Measurements from ENCODE around the gene GAPDH.
"Not testable (repeated sequence)": the region's sequence is repeated elsewhere in the genome, so short reads cannot be mapped to it uniquely, and the experiment has no call there.

- not testable (repeated sequence) for TF ChIP-seq CTCF, POLR2A (IDR thresholded peaks at IDR 0.05)
These were observed 37.0 kb upstream of the GAPDH start for GRCh38 chr12:6497291-6497690.

Data from body of pancreas (tissue), 4 donors.